Stimulated activated CD4-positive, alpha-beta T cell treated with anti-CD3 and anti-CD28 coated beads, TNF-alpha, amount 100 ng/mL, for 24 hours (primary cell): ENCODE results near the gene GREM2.

Source experiments
- DNase-seq, 3 experiments: peaks; one replicate each; pipeline ENCODE4 v3.0.0-alpha.2; 2020; ENCODE audit warnings: low read depth in 3 of 3

The GREM2 gene

DNA sequence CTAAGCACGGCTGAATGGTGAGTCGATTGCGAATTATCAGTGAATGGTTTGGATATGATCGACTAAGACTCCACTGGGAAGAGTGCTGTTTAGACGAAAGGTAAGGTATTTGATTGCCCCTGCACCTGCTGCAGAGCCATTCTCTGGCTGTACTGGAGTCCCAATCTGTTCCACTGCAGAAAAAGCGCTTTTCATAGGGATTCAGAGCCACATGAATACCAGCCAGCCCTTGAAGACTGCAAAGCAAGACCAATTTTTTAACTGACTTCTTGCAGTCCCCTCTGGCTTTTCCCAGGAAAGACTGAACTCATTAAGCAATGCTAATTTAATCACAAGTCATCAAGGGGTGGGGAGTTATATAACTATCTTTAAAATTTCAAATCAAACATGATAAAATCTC is 1.3 kb downstream of the GREM2 start:
- no peak for DNase-seq

- DNase-seq, result no peak
Measured at GRCh38 chr1:240609527-240610060, 2.4 kb downstream of the GREM2 start.

- no peak for DNase-seq
Measured at GRCh38 chr1:240608707-240609106, 3.2 kb downstream of the GREM2 start.

DNA sequence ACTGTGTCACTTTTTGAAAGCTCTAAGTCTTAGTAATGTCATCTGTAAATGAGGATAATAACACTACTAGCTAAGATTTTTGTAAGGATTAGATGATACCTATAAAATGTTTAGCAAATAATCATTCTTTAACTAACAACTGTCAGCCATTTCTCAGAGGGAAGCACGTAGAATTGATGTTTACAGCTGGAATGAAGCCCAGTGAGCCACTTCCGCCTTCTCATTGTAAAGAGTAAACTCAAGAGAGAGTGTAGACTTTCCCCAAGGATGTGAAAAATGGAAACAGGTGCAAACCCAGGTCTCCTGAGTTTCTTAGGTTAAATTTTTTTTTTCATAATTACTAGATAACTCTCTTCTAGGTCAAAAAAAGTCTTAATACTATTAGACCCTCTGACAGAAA is 4.9 kb downstream of the GREM2 start:
- DNase-seq, result no peak

- no peak for DNase-seq
Measured at GRCh38 chr1:240602189-240602588, 9.8 kb downstream of the GREM2 start.

GRCh38 chr1:240599830-240600229 is 12.1 kb downstream of the GREM2 start:
- no peak for DNase-seq

DNA sequence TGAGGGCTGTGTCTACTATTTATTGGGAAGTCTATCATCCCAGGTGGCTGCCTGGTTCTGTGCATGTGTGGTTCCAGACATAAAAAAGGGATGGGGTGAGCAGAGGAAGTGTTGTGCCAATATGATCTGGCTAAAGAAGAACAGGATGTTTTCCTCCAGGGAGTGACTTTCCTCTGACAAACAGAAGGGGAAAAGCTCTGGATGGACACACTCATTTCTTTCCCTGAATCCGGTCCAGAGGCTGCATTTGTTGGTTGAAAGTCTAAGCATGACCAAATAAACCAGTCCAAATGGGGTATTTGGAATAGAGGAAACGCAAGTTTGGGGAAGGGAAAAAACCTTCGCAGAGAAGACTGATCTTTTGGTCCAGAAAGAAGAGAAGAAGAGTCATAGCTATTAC is 12.7 kb downstream of the GREM2 start:
- DNase-seq, result no peak

DNA sequence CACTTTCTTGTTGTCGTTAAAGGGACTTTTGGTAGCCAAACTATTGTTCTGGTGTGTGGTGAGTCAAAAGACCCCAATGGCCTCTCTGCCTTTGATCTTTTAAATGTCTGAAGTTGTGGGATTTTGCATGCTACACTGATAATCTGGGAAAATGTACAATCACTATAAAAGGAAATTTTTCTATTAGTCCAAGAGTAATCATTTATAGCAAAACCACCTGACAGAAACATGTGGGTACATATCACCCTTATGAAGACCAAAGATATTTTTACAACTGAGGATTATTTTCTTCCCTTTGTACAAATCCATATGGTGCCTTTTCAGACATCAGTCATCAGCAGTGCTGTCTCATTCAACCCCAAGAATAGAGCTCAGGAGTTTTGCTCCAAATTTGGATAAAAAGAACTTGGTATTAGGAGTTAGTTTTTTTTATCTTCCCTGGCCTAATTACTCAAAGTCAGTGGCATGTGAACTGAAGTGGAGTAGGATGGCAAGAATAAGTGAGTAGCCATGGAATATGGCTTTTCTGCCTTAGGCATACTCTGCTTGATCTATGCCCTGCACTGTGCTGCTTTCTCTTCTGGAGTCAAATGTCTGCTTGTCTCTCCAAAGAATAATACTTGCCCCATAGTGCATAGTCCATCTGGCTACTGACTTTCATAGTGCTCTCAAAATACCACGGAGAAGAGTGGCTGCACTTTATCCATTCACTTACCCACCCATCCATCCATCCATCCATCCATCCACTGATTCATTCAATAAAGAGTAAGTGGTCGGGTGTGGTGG is 13.5 kb downstream of the GREM2 start:
- DNase-seq, result no peak

DNA sequence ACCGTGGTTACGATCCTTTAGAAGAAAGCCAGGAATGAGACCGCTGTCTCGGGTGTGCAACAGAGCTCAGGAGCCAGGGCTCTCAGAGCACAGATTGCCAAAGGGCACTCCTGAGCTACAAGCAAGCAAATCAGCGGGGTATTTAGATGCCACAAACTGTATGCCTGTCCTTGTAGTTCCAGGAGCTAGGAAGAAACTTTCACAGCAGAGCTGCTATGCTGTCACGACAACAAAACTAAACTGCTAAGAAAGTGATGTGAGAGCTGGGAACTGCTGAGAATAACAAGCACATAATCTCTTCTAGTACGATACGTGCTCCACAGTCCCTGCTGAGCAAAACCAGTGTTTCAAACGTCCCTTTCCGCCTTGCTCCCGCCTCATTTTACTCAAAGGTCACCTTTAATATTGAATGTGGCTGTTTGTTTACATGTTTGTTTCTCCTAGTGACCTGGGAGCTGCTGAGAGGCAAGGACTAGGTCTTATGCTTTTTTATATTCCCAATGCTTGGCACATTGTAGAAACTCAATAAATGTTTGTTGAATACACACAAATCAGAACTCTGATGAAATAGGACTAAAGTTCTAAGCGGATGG is 14.7 kb downstream of the GREM2 start:
- no peak for DNase-seq

DNA sequence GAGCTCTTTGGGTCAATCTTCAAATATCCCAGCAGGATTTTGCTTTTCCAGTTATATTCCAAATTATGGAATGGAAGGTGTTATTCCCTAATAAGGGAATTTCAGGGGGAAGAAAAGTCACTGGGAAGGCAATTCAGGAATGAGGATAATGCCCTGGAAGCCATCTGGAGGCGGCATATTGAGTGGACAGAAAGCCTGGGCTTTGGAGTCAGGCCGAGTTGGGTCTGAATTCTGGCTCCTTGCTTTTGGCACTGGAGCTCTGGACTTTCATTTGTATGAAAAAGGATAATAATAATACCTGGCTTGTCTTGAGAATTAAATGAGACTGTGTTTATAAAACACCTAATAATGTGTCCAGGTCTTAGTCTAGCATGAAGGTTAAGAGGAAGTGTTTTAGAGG is 16.5 kb downstream of the GREM2 start:
- DNase-seq, result no peak

- DNase-seq, result no peak
Measured at GRCh38 chr1:240591564-240591963, 20.4 kb downstream of the GREM2 start.

GRCh38 chr1:240591078-240591477 is 20.9 kb downstream of the GREM2 start:
- no peak for DNase-seq

- no peak for DNase-seq
Measured at GRCh38 chr1:240589585-240590110, 22.3 kb downstream of the GREM2 start.

DNA sequence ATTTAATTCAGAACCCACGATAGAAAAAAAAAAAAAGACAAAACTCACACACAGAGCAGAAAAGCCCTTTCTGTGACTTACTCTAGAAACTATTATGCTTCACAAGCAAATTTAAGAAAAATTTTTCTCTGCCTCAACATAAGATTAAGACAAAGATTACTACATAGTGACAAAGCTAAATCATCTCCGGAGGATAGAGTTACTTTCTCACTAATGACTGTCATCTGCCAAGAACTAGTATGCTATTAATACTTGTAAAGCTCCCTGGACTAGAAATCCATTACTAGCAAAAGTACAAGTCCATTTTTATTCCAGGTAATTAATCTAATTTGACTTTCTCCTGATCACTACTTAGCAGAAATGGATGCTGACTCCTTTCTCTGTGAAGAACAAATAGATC is 25.9 kb downstream of the GREM2 start:
- DNase-seq, result no peak

- DNase-seq, result no peak
Measured at GRCh38 chr1:240582953-240583352, 29.0 kb downstream of the GREM2 start.

DNA sequence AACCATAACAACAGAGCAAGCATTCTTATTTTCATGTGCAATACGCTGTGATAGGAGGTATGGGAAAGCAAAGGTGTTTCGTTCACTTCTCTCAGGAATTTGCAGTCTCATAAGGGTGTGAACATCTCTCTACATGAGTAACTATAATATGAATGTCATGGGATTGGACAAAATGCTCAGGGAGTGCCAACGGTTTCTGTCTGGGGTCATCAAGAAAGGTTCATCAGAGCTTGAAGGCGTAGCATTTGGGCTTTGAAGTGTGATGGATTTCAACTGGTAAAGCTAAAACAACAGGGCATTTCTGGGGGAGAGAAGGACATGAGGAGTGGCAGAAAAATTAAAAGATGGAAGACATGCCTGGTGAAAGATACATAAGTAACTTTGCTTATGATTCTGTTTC is 32.4 kb downstream of the GREM2 start:
- no peak for DNase-seq

- DNase-seq, result no peak
Measured at GRCh38 chr1:240577095-240577494, 34.9 kb downstream of the GREM2 start.

GRCh38 chr1:240575981-240576662 is 35.8 kb downstream of the GREM2 start:
- DNase-seq, result no peak

DNA sequence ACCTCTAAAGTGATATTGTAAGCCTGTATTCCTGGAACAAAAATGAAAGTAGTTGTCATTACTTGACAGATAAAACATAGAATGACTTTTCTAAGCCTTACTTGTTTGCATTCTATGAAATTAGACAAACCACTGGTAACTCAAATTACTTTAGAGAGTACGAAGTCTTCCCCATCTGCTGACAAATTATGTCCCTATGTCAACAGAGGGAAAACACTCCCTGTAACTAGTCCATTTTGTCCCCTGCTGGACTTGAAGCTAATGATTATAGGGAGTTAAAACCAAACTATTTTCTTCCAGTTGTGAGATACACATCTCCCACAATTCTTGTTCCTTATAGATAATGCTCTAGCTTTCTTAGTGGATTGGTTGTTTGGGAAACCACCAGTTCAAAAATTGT is 39.6 kb downstream of the GREM2 start:
- no peak for DNase-seq

DNA sequence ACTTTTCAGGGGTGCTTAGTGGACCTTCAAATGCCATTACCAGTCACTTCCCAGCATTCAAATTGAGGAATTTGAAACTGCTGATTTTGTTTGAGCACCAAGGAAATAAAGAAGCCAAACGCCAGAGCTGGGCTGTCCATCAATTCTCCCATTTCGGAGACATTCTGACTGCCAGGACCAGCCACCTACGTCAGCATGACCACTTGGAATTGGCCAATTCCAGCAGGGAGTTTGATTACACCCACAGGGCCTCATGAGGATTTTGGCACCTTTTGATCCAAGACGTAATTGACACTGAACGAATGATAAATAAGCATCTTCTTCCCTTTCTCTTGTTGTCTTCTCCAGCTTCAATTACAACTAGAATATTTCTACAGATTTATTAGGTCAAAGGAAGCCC is 40.2 kb downstream of the GREM2 start:
- DNase-seq, result no peak

DNA sequence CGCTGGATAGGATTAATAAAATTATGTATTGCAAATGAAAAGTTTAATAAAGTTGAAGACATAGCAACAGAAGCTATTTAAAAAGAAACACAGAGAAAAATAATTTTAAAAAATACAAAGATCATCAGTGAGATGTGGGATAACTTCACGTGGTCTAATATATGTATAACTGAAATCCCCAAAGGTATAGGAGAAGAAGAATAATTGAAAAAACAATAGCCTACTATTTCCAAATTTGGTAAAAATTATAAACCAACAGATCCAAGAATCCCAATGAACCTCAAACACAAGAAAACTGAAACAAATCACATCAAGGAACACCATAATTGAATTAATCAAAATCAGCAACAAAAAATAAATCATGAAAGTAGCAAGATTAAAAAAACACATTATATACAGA is 44.9 kb downstream of the GREM2 start:
- no peak for DNase-seq

- no peak for DNase-seq
Measured at GRCh38 chr1:240562779-240563178, 49.2 kb downstream of the GREM2 start.
